HUES64 (cell line): ENCODE measurements around the gene RAB15. TPM values are rescaled to one million over a fixed set of nuclear protein-coding genes. Genes with fewer than 3 reads are reported as not detected.

Experiments used
- H3K27ac ChIP-seq: 2 replicates; pipeline ENCODE4 v1.7.0; 2013; ENCODE audit warnings: low read depth, low read length, inconsistent platforms
- H3K27me3 ChIP-seq: 2 replicates; pipeline ENCODE4 v1.6.1; 2013; ENCODE audit warnings: mild to moderate bottlenecking, low read length; ENCODE audit not compliant: insufficient read depth
- H3K36me3 ChIP-seq: 2 replicates; pipeline ENCODE4 v1.6.1; 2013; ENCODE audit warnings: mild to moderate bottlenecking, low read length; ENCODE audit not compliant: insufficient read depth
- H3K4me1 ChIP-seq: 2 replicates; pipeline ENCODE4 v1.6.1; 2013; ENCODE audit warnings: mild to moderate bottlenecking, low read length, moderate library complexity; ENCODE audit not compliant: insufficient read depth
- H3K4me3 ChIP-seq: 2 replicates; pipeline ENCODE4 v1.5.1; 2013; ENCODE audit warnings: mild to moderate bottlenecking, low read length, moderate library complexity
- H3K9ac ChIP-seq: 2 replicates; pipeline ENCODE4 v1.6.1; 2013; ENCODE audit warnings: mild to moderate bottlenecking, low read depth, low read length
- H3K9me3 ChIP-seq: 2 replicates; pipeline ENCODE4 v1.6.1; 2013; ENCODE audit warnings: low read depth, low read length; ENCODE audit not compliant: insufficient read depth
- WGBS: fragments of 150-250, 120-280 bp; methylation state at CpG from one replicate; pipeline ENCODE4 v1.1.7; 2013; ENCODE audit warnings: missing lambda C conversion rate; 5-methylcytosine and 5-hydroxymethylcytosine counted together
- polyA plus RNA-seq, 2 experiments: library from polyadenylated mRNA; stranded (reverse); fragments of 50-300 nt; gene quantifications; one replicate each; pipeline ENCODE4 v1.2.3, GENCODE V29; 2013

Gene RAB15
- polyA plus RNA-seq (2013, experiment 1 of 2), result 36.0 TPM
- 31.4 TPM for polyA plus RNA-seq (2013, experiment 2 of 2)

DNA sequence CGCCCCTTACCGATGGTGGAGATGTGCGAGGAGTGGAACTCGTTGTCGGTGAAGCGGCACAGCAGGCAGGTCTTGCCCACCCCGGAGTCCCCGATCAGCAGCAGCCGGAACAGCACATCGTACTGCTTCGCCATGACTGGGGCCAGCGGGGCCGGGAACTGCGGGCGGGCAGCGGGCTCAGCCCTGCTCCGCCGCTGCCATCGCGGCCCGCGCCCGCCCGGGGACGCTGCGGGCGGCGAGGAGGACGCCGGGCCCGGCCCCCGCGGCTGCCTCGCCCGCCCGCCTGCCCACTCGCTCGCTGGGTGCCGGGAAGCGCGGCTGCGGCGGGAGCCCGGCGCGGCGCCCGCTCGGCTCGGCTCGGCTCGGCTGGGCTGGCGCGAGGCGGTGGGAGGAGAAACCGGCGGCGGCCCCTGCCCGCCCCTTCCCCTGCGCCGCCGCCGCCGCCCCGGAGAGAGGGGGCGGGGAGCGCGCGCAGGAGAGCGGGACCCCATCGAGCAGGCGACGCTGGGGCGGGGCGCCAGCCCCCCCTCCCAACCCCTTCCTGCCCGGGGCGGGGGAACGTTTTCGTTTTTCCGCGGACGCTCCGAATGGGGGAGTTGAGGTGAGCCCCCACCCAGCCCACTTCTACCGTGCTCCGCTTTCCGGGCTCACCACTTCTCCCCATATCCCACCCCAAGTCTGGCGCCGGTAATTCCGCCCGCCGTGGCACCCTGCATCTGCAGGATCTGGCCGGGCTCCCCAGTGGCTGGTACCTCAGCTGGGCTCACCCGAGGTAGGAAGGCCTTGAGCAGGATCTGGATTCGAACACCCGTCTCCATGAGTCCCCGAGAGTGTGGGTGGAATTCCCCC lies at the start of gene RAB15:
Gene RAB15, minus strand, starts transcription at position 394 of the 849 bp plus-strand sequence. Its CDS starts 260 bp downstream, at position 134.
- WGBS, result 2% methylated on average over 96 of the region's 96 CpGs
- Histone ChIP-seq H3K27me3 (peaks cover 16% of the 10 kb centered on the region), H3K27ac (no peak within 1 kb of the TSS), H3K4me1 (peaks cover 28% of the 10 kb centered on the region), H3K9me3 (no peaks in the 10 kb centered on the region), H3K4me3 (peak within 1 kb of the TSS; percentile 60), H3K9ac (peak within 1 kb of the TSS; percentile 44), H3K36me3 (no peaks in the 10 kb centered on the region)

DNA sequence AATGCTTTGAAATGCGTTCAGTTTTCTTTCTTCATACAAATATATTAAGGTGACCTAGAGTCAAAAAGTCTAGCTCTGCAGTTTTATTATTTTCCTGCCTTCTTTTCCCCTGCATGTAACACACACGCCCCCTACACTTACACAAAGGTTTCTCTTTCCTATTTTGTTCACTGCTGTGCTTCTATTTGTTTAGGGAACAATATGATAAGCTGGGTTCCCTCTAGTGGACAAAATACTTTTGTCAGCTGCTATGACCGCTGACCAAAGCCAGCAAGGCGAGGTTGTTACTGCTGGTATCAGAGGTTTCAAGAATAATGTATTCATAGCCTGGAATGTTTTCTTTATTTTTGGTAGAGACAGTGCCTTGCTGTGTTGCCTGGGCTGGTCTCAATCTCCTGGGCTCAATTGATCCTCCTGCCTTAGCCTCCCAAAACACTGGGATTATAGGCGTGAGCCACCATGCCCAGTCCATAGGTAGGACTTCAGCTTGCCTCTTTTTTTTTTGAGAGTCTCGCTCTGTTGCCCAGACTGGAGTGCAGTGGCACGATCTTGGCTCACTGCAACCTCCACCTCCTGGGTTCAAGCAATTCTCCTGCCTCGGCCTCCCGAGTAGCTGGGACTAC lies 47.9 kb upstream of the RAB15 start:
- Histone ChIP-seq H3K36me3 (peaks cover 14% of the 10 kb centered on the region), H3K4me3 (no peak overlapping the region), H3K9me3 (no peaks in the 10 kb centered on the region), H3K4me1 (peaks cover 4% of the 10 kb centered on the region; the same call in 1 of the 2 replicates), H3K9ac (no peak overlapping the region), H3K27ac (no peak overlapping the region), H3K27me3 (no peaks in the 10 kb centered on the region)
- WGBS, result 88% methylated on average over 8 of the region's 9 CpGs

DNA sequence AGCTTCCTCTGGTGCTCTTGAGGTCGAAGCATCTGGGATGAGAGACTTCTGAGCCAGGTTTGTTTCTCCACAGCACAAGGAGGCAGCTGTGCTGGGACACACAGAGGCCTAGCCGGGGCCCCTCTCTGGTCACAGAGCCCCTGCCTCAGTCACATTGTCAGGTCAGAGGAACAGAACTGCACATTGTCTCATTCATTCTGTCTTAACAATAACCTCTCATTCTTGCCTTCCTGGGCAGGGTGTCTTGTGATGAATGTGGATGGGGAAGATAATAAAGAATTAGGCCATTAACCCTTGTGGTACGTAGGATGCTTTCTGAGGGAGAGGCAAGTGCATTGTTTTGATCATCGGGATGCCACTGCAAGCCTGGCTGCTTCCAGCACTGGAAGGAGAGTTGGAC lies 44.3 kb upstream of the RAB15 start:
- Histone ChIP-seq H3K9me3 (no peaks in the 10 kb centered on the region), H3K36me3 (peaks cover 41% of the 10 kb centered on the region), H3K27ac (no peak overlapping the region), H3K4me3 (no peak overlapping the region), H3K9ac (no peak overlapping the region), H3K27me3 (no peaks in the 10 kb centered on the region), H3K4me1 (peaks cover 4% of the 10 kb centered on the region; the same call in 1 of the 2 replicates)
- WGBS, result 91% methylated on average over 4 of the region's 4 CpGs

DNA sequence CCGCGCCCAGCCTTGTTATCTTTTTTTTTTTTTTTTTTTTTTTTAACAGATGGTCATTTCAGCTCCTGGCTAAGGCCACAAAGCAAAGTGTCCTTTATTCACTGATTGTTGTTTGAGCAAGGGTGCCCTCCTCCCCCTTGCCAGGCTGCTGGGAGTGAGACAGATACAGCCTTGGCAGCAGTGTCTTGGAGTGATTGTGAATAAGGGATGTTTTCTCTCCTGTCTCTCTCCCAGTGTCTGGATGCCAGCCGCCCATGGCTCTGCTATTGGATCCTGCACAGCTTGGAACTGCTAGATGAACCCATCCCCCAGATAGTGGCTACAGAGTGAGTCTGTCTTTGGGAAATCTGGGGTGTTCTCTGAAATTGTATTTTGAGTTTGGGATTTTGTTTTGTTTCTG lies 43.3 kb upstream of the RAB15 start:
- H3K4me3 ChIP-seq, result no peak overlapping the region
- no peaks in the 10 kb centered on the region for H3K27me3 ChIP-seq
- no peak overlapping the region for H3K9ac ChIP-seq
- H3K4me1 ChIP-seq, result peaks cover 4% of the 10 kb centered on the region; the same call in 1 of the 2 replicates
- H3K9me3 ChIP-seq, result no peaks in the 10 kb centered on the region
- H3K36me3 ChIP-seq, result peaks cover 41% of the 10 kb centered on the region
- no peak overlapping the region for H3K27ac ChIP-seq
- WGBS, result 80% methylated on average over 3 of the region's 3 CpGs

DNA sequence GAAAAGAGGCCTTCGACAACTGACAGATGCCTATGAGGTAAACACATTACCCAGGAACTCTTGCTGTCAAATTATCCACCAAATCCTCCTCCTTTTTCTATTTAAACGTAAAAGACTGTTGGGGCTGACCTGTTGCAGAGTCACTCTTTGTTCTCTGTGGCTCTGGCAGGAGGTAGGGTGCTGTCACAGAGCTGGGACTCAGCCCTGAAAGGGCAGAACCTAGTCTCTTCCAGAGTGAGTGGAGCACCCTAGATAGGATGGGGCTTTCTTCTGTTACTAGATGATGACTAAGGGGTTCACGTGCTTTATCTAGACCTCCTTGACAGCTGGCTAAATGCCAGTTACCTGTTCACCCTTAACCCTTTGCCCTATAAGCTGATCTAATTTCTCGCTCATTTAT lies 40.2 kb upstream of the RAB15 start:
- 92% methylated on average over 4 of the region's 4 CpGs for WGBS
- Histone ChIP-seq H3K27ac (no peak overlapping the region), H3K27me3 (no peaks in the 10 kb centered on the region)

DNA sequence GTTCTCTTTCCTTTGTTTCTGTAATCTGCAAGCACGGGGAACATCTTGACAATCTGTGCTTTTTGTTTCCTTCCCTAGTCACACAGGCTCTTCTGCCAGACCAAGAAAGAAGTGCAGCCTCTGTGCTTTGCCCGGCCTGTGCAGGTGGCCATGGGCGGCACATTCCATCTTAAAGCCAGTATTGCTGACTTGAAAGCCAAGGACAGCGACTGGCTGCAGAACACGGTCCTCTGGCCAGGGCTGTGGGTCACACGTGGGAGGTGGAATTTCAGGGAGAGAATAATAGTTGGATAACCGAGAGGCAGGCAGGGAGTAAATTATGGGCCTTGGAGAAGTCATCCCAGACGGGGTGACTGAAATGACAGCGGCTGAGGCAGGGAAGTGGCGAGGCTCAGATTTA lies 39.4 kb upstream of the RAB15 start:
- Histone ChIP-seq H3K4me1 (peaks cover 2% of the 10 kb centered on the region; the same call in 1 of the 2 replicates), H3K9ac (no peak overlapping the region), H3K9me3 (no peaks in the 10 kb centered on the region), H3K36me3 (peaks cover 43% of the 10 kb centered on the region), H3K4me3 (no peak overlapping the region), H3K27me3 (no peaks in the 10 kb centered on the region), H3K27ac (no peak overlapping the region)
- WGBS, result 92% methylated on average over 10 of the region's 10 CpGs

More for the DNA sequence above, 40.2 kb upstream of the RAB15 start:
- Histone ChIP-seq H3K9me3 (no peaks in the 10 kb centered on the region), H3K36me3 (peaks cover 41% of the 10 kb centered on the region), H3K4me1 (no peaks in the 10 kb centered on the region), H3K4me3 (no peak overlapping the region), H3K9ac (no peak overlapping the region)

DNA sequence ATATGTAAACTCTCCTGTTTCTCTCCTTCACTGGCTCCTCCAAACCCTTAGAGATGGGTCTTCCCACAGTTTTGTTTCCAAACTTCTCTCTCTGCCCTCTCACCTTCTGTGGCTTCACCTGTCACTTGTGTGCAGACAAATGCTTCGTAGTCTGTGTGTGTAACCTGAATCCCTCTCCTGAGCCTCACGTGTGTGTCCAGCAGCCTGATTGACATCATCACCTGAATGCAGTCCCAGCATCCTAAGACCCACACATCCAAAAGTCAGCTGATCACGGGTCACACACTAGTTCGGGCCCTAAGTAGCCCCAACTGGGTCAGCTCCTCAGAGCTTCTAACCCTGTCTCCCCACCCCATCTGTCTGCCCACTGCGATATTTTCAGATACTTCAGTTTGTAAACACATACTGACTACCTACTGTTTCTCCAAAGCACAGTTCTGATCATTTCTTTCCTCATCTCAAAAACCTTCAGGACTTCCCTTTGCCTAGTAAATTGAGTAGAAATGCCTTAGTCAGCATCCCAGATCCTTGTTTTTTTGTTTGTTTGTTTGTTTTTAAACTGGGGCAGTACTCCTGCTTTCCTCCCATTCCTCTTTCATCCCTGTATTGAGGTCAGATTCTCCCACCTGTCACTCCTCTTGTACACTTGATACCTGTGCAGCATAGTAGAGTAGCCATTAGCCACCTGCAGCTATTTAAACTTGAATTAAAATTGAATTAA lies 38.2 kb upstream of the RAB15 start:
- no peaks in the 10 kb centered on the region for H3K9me3 ChIP-seq
- WGBS, result 93% methylated on average over 5 of the region's 5 CpGs

DNA sequence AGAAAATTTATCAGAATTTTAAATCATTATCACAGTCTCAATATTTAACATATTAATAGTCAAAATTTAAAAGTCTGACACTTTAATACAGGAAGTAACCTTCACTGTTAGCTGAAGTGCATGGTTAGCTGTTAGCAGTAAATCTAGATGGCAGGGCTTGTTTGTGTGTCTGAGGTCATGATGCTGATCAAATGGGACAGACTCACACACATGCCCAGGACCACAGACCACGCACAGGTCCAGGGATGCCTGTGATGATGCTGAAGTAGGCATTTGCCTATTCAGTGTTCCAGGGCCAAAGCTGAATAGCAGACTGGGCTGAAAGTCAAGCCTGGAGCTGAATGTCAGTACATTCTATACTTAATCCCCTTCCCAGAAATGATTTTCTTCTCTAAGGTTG lies 35.1 kb upstream of the RAB15 start:
- no peaks in the 10 kb centered on the region for H3K27me3 ChIP-seq
- H3K27ac ChIP-seq, result no peak overlapping the region
- H3K4me1 ChIP-seq, result peaks cover 11% of the 10 kb centered on the region; the same call in 1 of the 2 replicates
- no peaks in the 10 kb centered on the region for H3K9me3 ChIP-seq
- no peak overlapping the region for H3K9ac ChIP-seq
- H3K4me3 ChIP-seq, result no peak overlapping the region
- peaks cover 8% of the 10 kb centered on the region; the same call in 1 of the 2 replicates for H3K36me3 ChIP-seq
- WGBS, result 94% methylated on average over 1 of the region's 1 CpG

More for the DNA sequence above, 38.2 kb upstream of the RAB15 start:
- H3K9ac ChIP-seq, result no peak overlapping the region
- no peak overlapping the region for H3K27ac ChIP-seq
- H3K36me3 ChIP-seq, result peaks cover 32% of the 10 kb centered on the region
- no peaks in the 10 kb centered on the region for H3K27me3 ChIP-seq
- peaks cover 6% of the 10 kb centered on the region; the same call in 1 of the 2 replicates for H3K4me1 ChIP-seq
- H3K4me3 ChIP-seq, result no peak overlapping the region

DNA sequence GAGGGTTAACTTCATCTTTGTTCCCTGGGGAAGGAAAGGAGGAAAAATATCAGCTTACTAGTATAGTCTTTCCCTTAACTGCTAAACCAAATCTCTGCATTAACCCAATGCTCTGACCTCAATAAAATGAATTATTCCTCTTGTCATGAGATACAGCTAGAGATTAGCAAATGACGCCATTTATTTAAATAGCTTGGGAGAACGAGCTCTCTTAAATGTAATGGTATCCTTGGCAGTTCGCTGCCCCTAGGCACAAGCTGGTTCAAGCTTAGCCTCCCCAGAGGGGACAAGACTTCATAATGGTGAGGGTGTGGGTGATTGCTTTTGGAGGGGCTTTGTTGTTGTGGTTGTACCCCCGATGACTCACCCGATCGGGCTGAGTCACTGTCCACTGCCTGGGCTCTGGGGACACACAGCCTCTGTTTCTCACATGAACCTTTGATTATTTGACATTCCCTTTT lies 34.2 kb upstream of the RAB15 start:
- no peak overlapping the region; the same call in 1 of the 2 replicates for H3K27ac ChIP-seq
- no peaks in the 10 kb centered on the region for H3K27me3 ChIP-seq
- whole genome bisulfite sequencing, result 90% methylated on average over 6 of the region's 6 CpGs
- peaks cover 4% of the 10 kb centered on the region; the same call in 1 of the 2 replicates for H3K36me3 ChIP-seq
- H3K9ac ChIP-seq, result no peak overlapping the region
- peaks cover 11% of the 10 kb centered on the region; the same call in 1 of the 2 replicates for H3K4me1 ChIP-seq
- H3K4me3 ChIP-seq, result no peak overlapping the region
- no peaks in the 10 kb centered on the region for H3K9me3 ChIP-seq

DNA sequence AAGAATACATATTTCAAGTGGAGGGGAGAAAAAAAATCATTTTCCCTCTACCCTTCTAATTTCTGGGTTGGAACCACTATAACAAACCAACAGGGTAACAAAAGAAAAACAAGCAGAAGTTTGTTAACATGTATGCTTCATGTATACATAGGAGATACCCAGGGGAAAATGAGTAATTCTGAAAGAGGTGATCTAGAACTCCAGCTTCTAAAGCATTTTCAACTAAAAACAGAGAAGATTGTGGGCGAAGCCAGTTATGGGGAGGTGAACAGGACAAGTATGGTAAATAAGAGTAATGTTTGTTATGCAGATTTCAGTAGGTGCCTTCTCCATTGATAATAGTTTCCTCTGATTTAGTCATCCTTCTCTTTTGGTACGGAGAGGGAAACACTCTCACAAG lies 31.3 kb upstream of the RAB15 start:
- Histone ChIP-seq H3K4me1 (peaks cover 15% of the 10 kb centered on the region), H3K4me3 (no peak overlapping the region), H3K36me3 (0 out of 2 replicates have a peak, but pooled peaks cover 4% of the 10 kb centered on the region), H3K27me3 (no peaks in the 10 kb centered on the region), H3K9me3 (no peaks in the 10 kb centered on the region), H3K9ac (no peak overlapping the region), H3K27ac (no peak overlapping the region)
- WGBS, result 96% methylated on average over 2 of the region's 2 CpGs
